Measurements from ENCODE around the gene SGSH. TPM values are rescaled to one million over a fixed set of nuclear protein-coding genes. Genes with fewer than 3 reads are reported as not detected.

The SGSH gene
- total RNA-seq, 1 donor: 15.9 TPM

- H3K27ac ChIP-seq (ENCODE audit: low read depth, low read length): peak overlapping the region; percentile 68
- no peak for TF ChIP-seq CTCF (IDR thresholded peaks at IDR 0.05; ENCODE audit: extremely low read depth, low read depth, low read length)
- DNase-seq (ENCODE audit: insufficient read length, low spot score, missing footprints): peak; percentile 69
- H3K27me3 ChIP-seq (ENCODE audit: insufficient read depth, low read length): no peaks in the 10 kb centered on the region
- H3K9me3 ChIP-seq (ENCODE audit: low read depth, low read length): no peaks in the 10 kb centered on the region
- peaks cover 29% of the 10 kb centered on the region for H3K4me1 ChIP-seq (ENCODE audit: insufficient read depth, low read length)
- H3K4me2 ChIP-seq (ENCODE audit: insufficient read depth, low read length): peak overlapping the region; percentile 85
- H3K36me3 ChIP-seq (ENCODE audit: insufficient read depth, low read length): peaks cover 21% of the 10 kb centered on the region
- peaks cover 43% of the 10 kb centered on the region for H3K79me2 ChIP-seq (ENCODE audit: insufficient read depth, low read length)
- peak overlapping the region; percentile 94 for H3K4me3 ChIP-seq (ENCODE audit: insufficient read depth, low read length)
- H4K20me1 ChIP-seq (ENCODE audit: insufficient read depth, low read length): peaks cover 4% of the 10 kb centered on the region
- H2AFZ ChIP-seq (ENCODE audit: low read length): no peak overlapping the region
Observed at GRCh38 chr17:80262775-80263244, 42.7 kb upstream of the SGSH start.

GRCh38 chr17:80262291-80262690, 42.2 kb upstream of the SGSH start:
- no peak for TF ChIP-seq CTCF (IDR thresholded peaks at IDR 0.05; ENCODE audit: extremely low read depth, low read depth, low read length)
- peak; percentile 85 for DNase-seq (ENCODE audit: insufficient read length, low spot score, missing footprints)
- Histone ChIP-seq H3K27me3 (ENCODE audit: insufficient read depth, low read length) (no peaks in the 10 kb centered on the region), H3K4me2 (ENCODE audit: insufficient read depth, low read length) (peak overlapping the region; percentile 85), H3K4me1 (ENCODE audit: insufficient read depth, low read length) (peaks cover 29% of the 10 kb centered on the region), H3K79me2 (ENCODE audit: insufficient read depth, low read length) (peaks cover 43% of the 10 kb centered on the region), H3K36me3 (ENCODE audit: insufficient read depth, low read length) (peaks cover 16% of the 10 kb centered on the region), H2AFZ (ENCODE audit: low read length) (no peak overlapping the region), H4K20me1 (ENCODE audit: insufficient read depth, low read length) (peaks cover 4% of the 10 kb centered on the region), H3K4me3 (ENCODE audit: insufficient read depth, low read length) (peak overlapping the region; percentile 94), H3K9me3 (ENCODE audit: low read depth, low read length) (no peaks in the 10 kb centered on the region), H3K27ac (ENCODE audit: low read depth, low read length) (peak overlapping the region; percentile 68)

- H3K79me2 ChIP-seq (ENCODE audit: insufficient read depth, low read length): peaks cover 43% of the 10 kb centered on the region
- TF ChIP-seq CTCF (IDR thresholded peaks at IDR 0.05; ENCODE audit: extremely low read depth, low read depth, low read length): no peak
- H4K20me1 ChIP-seq (ENCODE audit: insufficient read depth, low read length): peaks cover 4% of the 10 kb centered on the region
- H3K27ac ChIP-seq (ENCODE audit: low read depth, low read length): peak overlapping the region; percentile 68
- no peaks in the 10 kb centered on the region for H3K9me3 ChIP-seq (ENCODE audit: low read depth, low read length)
- no peak for DNase-seq (ENCODE audit: insufficient read length, low spot score, missing footprints)
- H3K4me2 ChIP-seq (ENCODE audit: insufficient read depth, low read length): peak overlapping the region; percentile 85
- peaks cover 16% of the 10 kb centered on the region for H3K36me3 ChIP-seq (ENCODE audit: insufficient read depth, low read length)
- peak overlapping the region; percentile 94 for H3K4me3 ChIP-seq (ENCODE audit: insufficient read depth, low read length)
- H3K27me3 ChIP-seq (ENCODE audit: insufficient read depth, low read length): no peaks in the 10 kb centered on the region
- peaks cover 29% of the 10 kb centered on the region for H3K4me1 ChIP-seq (ENCODE audit: insufficient read depth, low read length)
- no peak overlapping the region for H2AFZ ChIP-seq (ENCODE audit: low read length)
Observed at GRCh38 chr17:80261895-80262279, 41.8 kb upstream of the SGSH start.

- Histone ChIP-seq H3K4me3 (ENCODE audit: insufficient read depth, low read length) (peak overlapping the region; percentile 94), H3K4me1 (ENCODE audit: insufficient read depth, low read length) (peaks cover 29% of the 10 kb centered on the region), H3K27ac (ENCODE audit: low read depth, low read length) (peak overlapping the region; percentile 68), H3K36me3 (ENCODE audit: insufficient read depth, low read length) (peaks cover 13% of the 10 kb centered on the region), H3K4me2 (ENCODE audit: insufficient read depth, low read length) (peak overlapping the region; percentile 85), H4K20me1 (ENCODE audit: insufficient read depth, low read length) (peaks cover 4% of the 10 kb centered on the region), H3K27me3 (ENCODE audit: insufficient read depth, low read length) (no peaks in the 10 kb centered on the region), H3K79me2 (ENCODE audit: insufficient read depth, low read length) (peaks cover 43% of the 10 kb centered on the region), H2AFZ (ENCODE audit: low read length) (peak overlapping the region; percentile 74), H3K9me3 (ENCODE audit: low read depth, low read length) (no peaks in the 10 kb centered on the region)
- TF ChIP-seq CTCF (IDR thresholded peaks at IDR 0.05; ENCODE audit: extremely low read depth, low read depth, low read length): no peak
- DNase-seq (ENCODE audit: insufficient read length, low spot score, missing footprints): peak; percentile 94
Observed at GRCh38 chr17:80261159-80261894, 41.2 kb upstream of the SGSH start.

Data from osteoblast (primary cell).